Fibroblast of villous mesenchyme (primary cell): ENCODE results near the gene RNF19B. TPM values are rescaled to one million over a fixed set of nuclear protein-coding genes. Genes with fewer than 3 reads are reported as not detected.

Source experiments
- DNase-seq: peaks from one replicate; pipeline ENCODE4 v3.0.0-alpha.2; 2010; ENCODE audit warnings: low read depth
- H3K4me3 ChIP-seq: 2 replicates; pipeline ENCODE4 v1.5.1; 2011; ENCODE audit warnings: low read depth, mild to moderate bottlenecking, low read length
- CTCF ChIP-seq: IDR thresholded peaks from 2 replicates; pipeline ENCODE4 v1.5.1; 2012; ENCODE audit warnings: low read depth, mild to moderate bottlenecking, low read length; ENCODE audit not compliant: insufficient read depth
- total RNA-seq: library from RNA; depleted of rRNA; stranded (reverse); fragments of >200 nt; gene quantifications from 2 replicates; pipeline ENCODE4 v1.2.3, GENCODE V29; 2012

The RNF19B gene
- total RNA-seq, 1 donor, result 9.5 TPM

- TF ChIP-seq CTCF, result no peak
- H3K4me3 ChIP-seq, result no peak overlapping the region
- DNase-seq, result peak; percentile 40
These were observed 43.7 kb upstream of the RNF19B start for GRCh38 chr1:33008051-33008914.

DNA sequence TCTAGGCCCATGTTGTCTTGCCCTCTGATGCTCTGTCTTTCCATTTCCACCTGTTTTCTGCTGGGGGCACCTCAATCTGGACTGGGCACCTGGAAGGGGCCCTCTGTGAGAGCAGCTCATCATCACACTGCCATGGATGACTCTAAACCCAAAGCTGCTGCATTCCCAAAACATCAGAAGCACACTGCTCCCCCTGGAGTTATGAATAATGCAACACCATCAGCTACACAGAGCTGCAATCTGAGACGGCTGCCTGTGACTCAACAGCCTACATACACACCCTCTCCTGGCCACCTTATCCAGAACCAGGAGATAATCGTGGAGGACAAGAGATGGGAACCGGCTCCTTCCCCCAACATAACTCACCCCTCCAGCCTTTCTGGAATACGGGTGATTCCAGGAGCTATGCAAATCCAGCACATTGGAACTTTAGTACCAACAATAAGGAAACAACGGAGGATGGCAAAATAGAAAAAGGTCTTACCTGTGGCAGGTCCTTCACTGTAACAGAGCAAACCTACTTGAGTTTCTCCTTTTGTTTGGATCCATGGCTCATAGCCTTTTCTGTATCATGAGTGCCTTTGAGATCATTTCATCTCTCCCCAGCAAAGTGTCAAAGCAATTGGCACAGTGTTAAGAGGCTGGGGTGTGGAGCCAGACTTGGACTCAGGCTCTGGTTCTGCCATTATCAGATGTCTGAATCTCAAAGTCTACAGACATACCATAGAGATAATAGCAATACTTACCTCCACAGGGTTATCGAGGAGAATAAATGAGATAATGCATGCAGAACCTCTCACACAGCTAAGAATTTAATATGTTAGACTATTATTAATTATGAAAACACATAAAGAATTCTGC, 42.8 kb upstream of the RNF19B start:
- H3K4me3 ChIP-seq, result no peak overlapping the region
- TF ChIP-seq CTCF, result peak; percentile 75
- DNase-seq, result peak; percentile 93

- no peak overlapping the region for H3K4me3 ChIP-seq
- peak; percentile 48 for DNase-seq
- no peak for TF ChIP-seq CTCF
These were observed 41.3 kb upstream of the RNF19B start for GRCh38 chr1:33005838-33006421.

GRCh38 chr1:33005117-33005837, 40.7 kb upstream of the RNF19B start:
- no peak for TF ChIP-seq CTCF
- peak; percentile 31 for DNase-seq
- H3K4me3 ChIP-seq, result no peak overlapping the region

DNA sequence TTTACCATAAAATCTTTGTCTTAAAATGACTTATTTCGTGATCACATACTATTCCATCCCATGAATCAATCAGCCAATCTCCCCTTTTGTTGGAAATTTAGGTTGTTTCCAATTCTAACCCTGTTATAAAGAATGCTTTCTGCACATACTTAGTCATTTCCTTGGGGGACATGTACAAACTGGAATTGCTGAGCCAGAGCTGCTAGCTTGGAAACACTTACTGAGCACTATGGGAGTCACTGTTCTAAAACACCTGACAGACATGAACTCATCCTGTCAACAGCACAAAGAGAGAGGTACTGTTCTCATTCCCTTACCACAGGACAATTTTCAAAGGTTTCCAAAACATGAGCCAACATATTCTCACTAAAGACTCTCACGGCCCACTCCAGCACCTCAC, 40.0 kb upstream of the RNF19B start:
- no peak for TF ChIP-seq CTCF
- no peak for DNase-seq

DNA sequence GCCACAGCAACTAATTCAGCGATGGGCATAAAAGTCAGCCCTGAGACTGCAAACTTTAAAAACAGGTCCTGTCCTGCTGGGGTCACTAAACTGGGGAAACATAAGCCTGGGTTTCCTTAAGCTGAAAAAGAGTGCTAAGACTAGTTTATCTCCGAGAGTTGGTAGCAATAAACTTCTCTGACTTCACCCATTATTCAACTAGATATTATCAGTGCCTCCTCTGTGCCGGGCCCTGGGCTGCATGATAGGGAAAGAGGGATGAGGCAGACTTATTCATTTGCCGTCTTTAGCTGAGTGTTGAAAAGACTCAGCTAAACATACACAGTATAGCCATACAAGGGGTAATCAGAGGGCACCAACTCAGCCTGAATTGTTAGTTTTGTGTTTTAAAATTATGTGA, 39.0 kb upstream of the RNF19B start:
- no peak for TF ChIP-seq CTCF
- no peak for DNase-seq
- H3K4me3 ChIP-seq, result no peak overlapping the region

More for the DNA sequence above, 40.0 kb upstream of the RNF19B start:
- no peak overlapping the region for H3K4me3 ChIP-seq
